Activated gamma-delta T cell treated with anti-CD3 and anti-CD28 coated beads, Interleukin-2, amount 50 U/mL, for 16 hours (primary cell): Measurements from ENCODE around the gene TOPBP1.
"Not testable (repeated sequence)": the region's sequence is repeated elsewhere in the genome, so short reads cannot be mapped to it uniquely, and the experiment has no call there.

Experiments
- DNase-seq: peaks from one replicate; pipeline ENCODE4 v3.0.0-alpha.2; 2020; ENCODE audit warnings: low read depth

The TOPBP1 gene

DNA sequence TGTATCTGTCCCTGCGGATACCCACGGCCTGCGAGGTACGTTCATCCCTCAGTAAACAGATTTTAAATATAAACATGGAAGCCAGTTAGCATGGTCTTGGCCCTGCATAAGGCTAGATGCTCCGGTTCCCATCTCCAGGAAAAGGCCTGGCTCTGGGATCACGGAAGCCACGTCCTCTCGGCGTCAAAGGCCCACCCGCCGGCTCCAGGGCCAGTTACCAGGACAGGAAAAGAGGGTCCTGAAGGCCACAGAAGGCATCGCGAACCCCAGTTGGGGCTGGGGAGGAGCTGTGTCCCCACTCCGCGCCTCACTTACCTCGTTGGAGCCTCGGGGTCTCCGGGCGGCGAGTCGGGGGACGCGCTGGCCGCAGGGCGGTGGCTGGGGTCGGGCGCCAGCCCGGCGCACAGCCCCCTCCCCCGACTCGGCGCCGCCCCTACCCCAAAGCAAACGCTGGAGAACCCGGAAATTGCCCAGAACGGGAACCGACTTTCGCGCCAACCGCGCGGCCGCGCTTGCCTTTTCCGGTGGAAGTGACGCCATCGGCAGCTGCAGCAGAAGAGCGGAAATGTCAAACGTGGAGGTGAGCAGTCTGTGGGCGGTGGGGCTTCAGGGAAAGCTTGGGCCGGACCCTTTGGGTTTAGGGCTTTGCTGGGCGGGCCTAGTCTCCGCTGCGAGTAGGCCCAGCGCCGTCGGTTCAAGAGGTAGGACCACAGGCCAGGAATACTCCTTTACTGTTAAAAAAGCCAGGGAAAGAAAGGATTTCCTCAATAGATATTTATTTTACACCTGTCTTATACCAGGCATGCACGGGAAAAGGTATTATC, at the start of gene TOPBP1:
TOPBP1 (minus strand) TSS at position 488 of the 824 bp plus-strand sequence. CDS start 814 bp downstream, outside the sequence.
- DNase-seq, result peak; percentile 78

DNA sequence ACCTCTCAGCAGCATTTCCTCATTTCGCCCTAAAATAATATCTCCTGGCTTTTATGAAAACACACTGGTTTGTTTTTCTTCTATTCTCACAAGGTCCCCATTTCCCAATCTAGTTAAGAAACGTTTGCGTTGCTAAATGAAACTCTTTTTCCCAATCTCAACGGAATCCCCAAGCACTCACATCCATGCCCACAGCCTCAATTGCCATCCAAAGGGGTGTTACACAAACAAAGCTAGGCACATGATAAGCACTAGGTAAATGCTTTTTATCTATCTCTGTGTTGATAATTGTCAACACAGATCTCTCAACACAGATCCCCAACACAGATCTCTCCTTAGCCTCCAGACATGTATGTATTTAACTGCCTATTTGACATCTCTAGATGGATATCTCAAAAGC, 49.3 kb upstream of the TOPBP1 start:
- no peak for DNase-seq

- DNase-seq, result no peak
These were observed 47.5 kb upstream of the TOPBP1 start for GRCh38 chr3:133709139-133709750.

- DNase-seq, result no peak
These were observed 44.3 kb upstream of the TOPBP1 start for GRCh38 chr3:133706033-133706432.

GRCh38 chr3:133703915-133704314, 42.2 kb upstream of the TOPBP1 start:
- DNase-seq, result no peak

- no peak for DNase-seq
These were observed 40.0 kb upstream of the TOPBP1 start for GRCh38 chr3:133701435-133702358.

GRCh38 chr3:133700351-133700750, 38.6 kb upstream of the TOPBP1 start:
- no peak for DNase-seq

GRCh38 chr3:133699903-133700302, 38.2 kb upstream of the TOPBP1 start:
- no peak for DNase-seq

DNA sequence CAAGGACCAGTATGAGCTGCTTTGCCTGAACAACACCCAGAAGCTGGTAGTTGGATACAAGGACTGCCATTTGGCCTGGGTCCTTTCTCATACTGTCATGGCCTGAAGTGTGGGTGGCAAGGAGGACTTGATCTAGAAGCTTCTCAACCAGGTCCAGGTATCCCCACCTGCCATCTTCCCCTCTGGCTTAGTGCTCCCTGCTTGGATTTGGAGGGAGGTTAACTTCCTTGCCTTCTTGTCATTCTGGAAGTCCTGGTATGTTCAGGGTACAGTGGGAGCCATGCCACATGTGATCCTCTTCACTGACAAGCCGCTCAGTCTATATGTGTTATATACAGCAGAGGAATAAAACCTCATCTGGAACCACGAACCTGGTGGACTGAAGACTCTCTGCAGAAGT, 37.7 kb upstream of the TOPBP1 start:
- DNase-seq, result no peak

DNA sequence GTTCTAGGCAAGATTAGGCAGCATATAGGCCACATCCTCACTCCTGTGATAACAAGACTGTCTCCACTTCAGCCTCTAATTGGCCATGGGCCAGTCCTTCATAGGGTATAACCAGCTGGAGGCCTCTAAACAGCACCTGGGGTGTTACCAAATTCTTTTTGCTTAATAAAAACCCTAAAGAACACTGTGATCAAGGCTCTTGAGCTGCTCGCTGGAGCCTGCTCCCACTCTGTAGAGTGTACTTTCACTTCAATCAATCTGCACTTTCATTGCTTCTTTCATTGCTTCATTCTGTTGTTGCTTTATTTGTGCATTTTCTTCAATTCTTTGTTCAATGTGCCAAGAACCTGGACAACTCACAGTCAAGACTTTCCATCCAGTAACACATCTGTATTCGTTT, 36.2 kb upstream of the TOPBP1 start:
- DNase-seq, result no peak

DNA sequence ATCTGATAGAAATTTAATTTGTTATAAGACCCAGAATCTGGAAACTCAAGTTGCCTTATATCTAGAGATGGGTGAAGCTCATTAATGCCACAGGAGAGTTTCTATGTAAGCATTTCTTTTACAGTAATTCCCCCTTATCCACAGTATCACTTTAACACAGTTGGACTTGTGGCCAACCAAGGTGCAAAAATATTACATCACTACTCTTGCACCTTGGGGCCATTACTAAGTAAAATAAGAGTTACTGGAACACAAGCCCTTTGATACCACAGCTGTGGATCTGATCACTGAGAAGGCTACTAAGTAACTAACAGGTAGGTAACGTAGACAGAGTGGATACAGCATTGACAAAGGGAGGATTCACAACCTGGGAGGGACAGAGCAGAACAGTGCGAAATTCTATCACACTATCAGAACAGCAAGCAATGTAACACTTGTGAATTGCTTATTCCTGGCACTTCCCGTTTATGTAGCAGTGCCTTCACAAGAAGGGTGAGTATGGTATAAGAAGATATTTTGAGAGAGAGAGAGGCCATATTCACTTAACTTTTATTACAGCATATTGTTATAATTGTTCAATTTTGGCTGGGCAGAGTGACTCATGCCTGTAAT, 33.9 kb upstream of the TOPBP1 start:
- no peak for DNase-seq

DNA sequence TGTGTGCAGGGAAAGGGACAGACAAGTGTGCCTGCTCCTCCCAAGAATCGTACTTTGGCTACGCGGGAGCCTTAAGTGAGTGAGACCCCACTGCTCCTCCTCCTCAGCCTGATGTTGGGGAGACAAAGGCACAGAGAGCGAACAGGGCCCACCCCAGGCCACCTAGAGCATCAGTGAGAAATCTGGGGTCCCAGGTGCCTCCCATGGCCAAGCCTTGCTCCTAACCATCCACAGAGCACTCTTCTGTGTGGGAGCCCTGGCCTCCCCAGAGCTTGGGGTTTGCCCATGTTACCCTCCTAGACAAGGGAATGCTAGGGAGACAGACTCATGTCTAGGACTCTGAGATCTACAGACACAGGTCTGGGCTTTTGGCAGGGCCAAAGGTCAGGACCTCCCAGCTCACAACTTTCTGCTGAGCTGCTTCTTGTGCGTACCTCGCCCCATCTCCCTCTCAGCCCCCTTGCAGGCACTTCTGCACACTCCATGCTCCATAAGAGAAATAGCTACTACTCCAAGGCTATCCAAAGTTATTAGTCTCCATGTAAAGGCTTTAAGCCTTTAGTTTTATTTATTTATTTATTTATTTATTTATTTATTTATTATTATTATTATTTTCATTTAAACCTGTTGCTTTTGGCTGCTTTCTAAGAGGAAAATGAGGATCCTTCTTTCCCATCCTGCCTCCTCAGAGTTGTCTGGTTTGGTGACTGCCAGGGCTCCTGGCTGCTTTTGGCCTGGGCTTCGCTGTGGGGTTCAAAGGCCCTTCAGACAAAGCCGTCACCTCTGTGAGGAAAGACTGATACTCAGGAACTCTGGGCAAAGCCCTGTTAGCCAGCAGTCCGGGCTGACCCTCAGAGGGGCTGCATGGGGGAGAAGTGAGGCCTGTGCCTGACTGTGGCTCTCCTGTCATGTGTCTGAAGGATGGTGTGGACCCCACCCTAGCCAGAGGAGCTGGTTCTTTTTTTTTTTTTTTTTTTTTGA, 32.8 kb upstream of the TOPBP1 start:
- DNase-seq, result no peak

DNA sequence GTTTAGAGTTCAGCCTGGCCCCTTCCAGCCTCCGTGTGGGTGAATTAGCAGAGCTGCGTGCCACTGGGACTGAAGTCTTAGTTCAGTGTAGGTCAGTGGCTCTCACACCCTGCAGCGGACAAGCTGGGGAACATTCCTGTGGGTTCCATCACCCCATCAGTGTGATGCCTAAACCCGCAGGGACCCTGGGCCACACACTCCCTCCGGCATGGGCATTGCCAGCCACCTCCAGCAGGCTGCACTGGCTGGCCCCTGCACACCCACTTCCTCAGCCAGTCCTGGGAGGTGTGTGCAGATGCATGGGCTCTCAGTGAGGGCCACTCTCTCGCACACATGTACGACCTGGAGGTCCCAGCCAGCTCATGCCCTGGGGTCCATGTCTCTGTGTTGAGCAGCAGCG, 32.1 kb upstream of the TOPBP1 start:
- no peak for DNase-seq

DNA sequence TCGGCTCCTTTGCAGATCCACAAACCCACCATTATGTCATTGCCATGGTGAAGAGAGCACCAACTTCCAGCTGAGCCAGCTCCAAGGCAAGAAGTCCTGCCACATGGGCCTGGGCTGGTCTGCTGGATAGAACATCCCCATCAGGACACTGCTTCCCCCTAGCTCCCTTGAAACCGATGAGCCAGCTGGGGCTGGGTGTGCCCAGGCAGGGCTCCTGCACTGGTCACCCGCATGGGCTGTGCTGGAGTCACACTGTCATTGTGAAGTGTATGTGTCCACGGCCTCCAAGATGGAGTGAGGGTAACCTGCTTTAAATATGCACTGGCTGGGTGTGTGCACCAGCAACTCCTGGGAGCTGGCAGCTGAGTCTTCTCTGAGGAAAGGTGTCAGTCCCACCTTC, 31.0 kb upstream of the TOPBP1 start:
- no peak for DNase-seq

DNA sequence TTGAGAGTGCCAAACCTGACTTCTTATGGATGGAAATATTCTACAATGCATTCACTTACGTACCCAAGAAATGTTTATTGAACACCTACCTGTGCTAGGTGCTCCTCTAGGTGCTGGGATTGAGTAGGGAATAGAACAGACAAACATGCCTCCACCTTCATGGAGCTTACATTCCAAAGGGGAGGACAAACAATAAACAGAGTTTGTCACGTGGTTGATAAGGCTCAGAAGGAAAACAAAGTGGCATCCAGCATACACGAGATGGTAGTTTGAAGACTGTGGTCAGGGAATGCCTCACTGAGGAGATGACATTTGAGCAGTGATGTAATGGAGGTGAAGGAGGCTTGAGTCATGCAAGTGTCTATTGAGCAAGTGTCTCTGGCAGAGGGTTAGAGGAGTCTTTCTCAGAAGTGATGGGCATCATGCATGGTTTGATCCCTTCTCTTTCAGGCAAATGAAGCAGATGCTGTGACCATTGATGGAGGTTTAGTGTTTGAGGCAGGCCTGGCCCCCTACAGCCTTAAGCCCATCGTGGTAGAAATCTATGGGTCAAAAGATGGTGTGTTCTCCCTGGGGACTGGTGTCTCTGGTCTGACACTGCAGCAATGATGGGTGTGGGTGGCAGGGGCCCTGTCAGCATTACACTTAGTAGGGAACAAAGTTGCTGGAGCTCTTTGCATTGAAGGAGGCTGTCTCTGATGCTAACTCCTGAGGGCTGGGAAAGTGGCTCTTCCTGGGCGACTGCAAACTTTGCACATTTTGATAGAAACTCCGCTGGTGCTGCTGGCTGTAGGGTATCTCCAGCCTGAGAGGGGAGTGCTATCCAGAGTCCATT, 29.7 kb upstream of the TOPBP1 start:
- no peak for DNase-seq

DNA sequence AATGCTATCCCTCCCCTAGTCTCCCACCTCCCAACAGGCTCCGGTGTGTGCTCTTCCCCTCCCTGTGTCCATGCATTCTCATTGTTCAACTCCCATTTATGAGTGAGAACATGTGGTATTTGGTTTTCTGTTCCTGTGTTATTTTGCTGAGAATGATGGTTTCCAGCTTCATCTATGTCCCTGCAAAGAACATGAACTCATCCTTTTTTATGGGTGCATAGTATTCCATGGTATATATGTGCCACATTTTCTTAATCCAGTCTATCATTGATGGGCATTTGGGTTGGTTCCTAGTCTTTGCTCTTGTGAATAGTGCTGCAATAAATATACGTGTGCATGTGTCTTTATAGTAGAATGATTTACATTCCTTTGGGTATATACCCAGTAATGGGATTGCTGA, 16.3 kb upstream of the TOPBP1 start:
- DNase-seq, result not testable (repeated sequence)

- no peak for DNase-seq
These were observed 14.8 kb upstream of the TOPBP1 start for GRCh38 chr3:133676336-133677118.

DNA sequence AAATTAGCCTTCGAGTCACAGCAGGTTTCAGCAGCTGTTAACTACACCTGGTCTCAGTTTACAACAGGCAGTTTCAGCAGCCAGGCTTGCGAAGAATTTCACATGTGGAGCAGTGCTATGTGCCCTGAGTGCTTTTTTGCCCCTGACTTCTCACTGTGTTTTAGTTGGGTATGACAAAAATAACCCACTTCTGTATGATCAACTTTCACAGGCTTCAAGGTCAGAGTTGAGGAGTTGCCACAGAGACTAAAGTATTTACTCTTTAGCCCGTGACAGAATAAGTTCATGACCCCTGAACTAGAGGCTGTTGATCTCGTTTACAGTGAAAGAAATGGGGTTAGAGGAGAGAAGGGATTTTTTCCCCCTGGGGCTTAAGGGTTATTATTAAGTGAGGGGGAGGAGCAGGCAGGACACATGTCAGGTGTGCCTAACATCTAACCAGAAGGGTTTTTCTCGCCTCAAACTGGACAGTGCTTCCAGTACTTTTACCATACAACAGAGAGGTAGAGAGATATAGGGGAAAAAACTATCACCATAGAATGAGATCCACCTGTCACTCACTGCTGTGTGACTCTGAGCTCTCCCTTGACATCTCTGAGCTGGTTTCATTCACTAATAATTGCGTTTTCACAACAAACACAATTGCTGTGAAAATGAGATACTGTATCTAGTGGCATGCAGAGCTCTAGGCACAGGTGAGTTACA, 14.0 kb upstream of the TOPBP1 start:
- DNase-seq, result no peak
